SU-DHL-6 (cell line): ENCODE measurements around the gene THSD4.

Experiments used
- H2AFZ ChIP-seq: fragments of 200-600 bp; sonication (generic); 2 replicates; pipeline ENCODE4 v1.6.1; 2014; ENCODE audit warnings: low read depth, mild to moderate bottlenecking, moderate library complexity, mixed read lengths, antibody characterized with exemption, low read length; ENCODE audit not compliant: severe bottlenecking
- H3F3A ChIP-seq: fragments of 200-600 bp; shearing (Covaris generic); 2 replicates; pipeline ENCODE4 v1.6.0; 2016; ENCODE audit warnings: antibody characterized with exemption, mild to moderate bottlenecking; ENCODE audit not compliant: insufficient read depth
- H3K27ac ChIP-seq: fragments of 200-600 bp; sonication (generic); 2 replicates; pipeline ENCODE4 v1.5.1; 2016; ENCODE audit warnings: low read depth, mild to moderate bottlenecking, low read length, moderate library complexity, mixed read lengths
- H3K27me3 ChIP-seq: fragments of 200-600 bp; sonication (generic), shearing (Covaris generic); 2 replicates; pipeline ENCODE4 v1.6.0; 2014; ENCODE audit warnings: mild to moderate bottlenecking, low read length
- H3K36me3 ChIP-seq: fragments of 200-600 bp; sonication (generic); 2 replicates; pipeline ENCODE4 v1.6.1; 2014; ENCODE audit warnings: mild to moderate bottlenecking, low read length, mixed read lengths
- H3K4me2 ChIP-seq: fragments of 300-600, 200-600 bp; shearing (Covaris generic), sonication (generic); 2 replicates; pipeline ENCODE4 v1.6.0; 2014; ENCODE audit warnings: low read length, low read depth, mild to moderate bottlenecking; ENCODE audit not compliant: poor library complexity, severe bottlenecking
- H3K4me3 ChIP-seq: fragments of 200-600 bp; sonication (generic); 2 replicates; pipeline ENCODE4 v1.5.1; 2014; ENCODE audit warnings: antibody characterized with exemption, low read length, mild to moderate bottlenecking, mixed read lengths; ENCODE audit not compliant: insufficient read depth, poor library complexity, severe bottlenecking
- H3K79me2 ChIP-seq: fragments of 200-600 bp; sonication (generic); 2 replicates; pipeline ENCODE4 v1.6.1; 2014; ENCODE audit warnings: mild to moderate bottlenecking, low read length, moderate library complexity; ENCODE audit not compliant: insufficient read depth
- H3K9ac ChIP-seq: fragments of 200-600 bp; sonication (generic); 2 replicates; pipeline ENCODE4 v1.7.0; 2014; ENCODE audit warnings: mild to moderate bottlenecking, low read length
- H3K9me2 ChIP-seq: fragments of 200-600 bp; sonication (generic); replicated peaks from 2 replicates; pipeline ENCODE4 v1.6.1; 2014; ENCODE audit warnings: low read length; ENCODE audit not compliant: insufficient read depth
- H3K9me3 ChIP-seq: fragments of 200-600 bp; sonication (generic); 2 replicates; pipeline ENCODE4 v1.6.1; 2014; ENCODE audit warnings: low read length, mixed read lengths; ENCODE audit not compliant: insufficient read depth
- H4K20me1 ChIP-seq: fragments of 200-600 bp; sonication (generic); 2 replicates; pipeline ENCODE4 v1.6.1; 2014; ENCODE audit warnings: low read depth, mild to moderate bottlenecking, antibody characterized with exemption, low read length, moderate library complexity, mixed read lengths
- EZH2phosphoT487 ChIP-seq: fragments of 200-600 bp; sonication (generic), shearing (Covaris generic); conservative IDR thresholded peaks from 2 replicates; pipeline ENCODE4 v1.6.1; 2018; ENCODE audit warnings: mild to moderate bottlenecking, antibody characterized with exemption, low read length, moderate library complexity, mixed read lengths
- TF ChIP-seq, protein P1 (sequence below): fragments of 200-600 bp; sonication (generic); IDR thresholded peaks from one replicate; pipeline ENCODE4 v1.5.1; 2017; ENCODE audit warnings: antibody characterized with exemption, mild to moderate bottlenecking, low read length, moderate library complexity; ENCODE audit not compliant: insufficient read depth, poor library complexity, severe bottlenecking

Gene THSD4

DNA sequence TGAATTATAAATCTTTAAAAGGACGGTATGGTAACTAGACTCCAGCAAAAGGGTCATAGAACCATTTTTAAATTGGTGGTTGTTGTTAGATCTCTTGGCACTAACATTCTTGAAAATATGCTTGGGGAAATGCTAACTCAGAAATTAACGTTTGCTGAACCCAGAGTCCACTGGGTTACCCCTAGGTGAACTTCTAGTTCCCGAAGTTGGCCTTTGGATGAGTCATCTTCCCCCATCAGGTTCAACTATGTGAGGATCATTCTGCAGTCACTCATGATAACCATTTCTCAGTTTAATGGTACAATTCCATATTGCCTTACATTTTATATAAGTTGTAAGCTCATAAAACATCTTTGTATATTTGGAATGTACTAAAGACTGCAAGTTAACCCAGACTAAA, 204.7 kb downstream of the THSD4 start:
- H3K79me2 ChIP-seq: no peaks in the 10 kb centered on the region
- H3K9me3 ChIP-seq: no peaks in the 10 kb centered on the region
- no peak overlapping the region for H3K4me3 ChIP-seq
- H3F3A ChIP-seq: no peaks in the 10 kb centered on the region
- H3K9ac ChIP-seq: no peak overlapping the region
- H3K4me2 ChIP-seq: no peak overlapping the region
- no peak for TF ChIP-seq EZH2phosphoT487
- TF ChIP-seq, protein P1, sequence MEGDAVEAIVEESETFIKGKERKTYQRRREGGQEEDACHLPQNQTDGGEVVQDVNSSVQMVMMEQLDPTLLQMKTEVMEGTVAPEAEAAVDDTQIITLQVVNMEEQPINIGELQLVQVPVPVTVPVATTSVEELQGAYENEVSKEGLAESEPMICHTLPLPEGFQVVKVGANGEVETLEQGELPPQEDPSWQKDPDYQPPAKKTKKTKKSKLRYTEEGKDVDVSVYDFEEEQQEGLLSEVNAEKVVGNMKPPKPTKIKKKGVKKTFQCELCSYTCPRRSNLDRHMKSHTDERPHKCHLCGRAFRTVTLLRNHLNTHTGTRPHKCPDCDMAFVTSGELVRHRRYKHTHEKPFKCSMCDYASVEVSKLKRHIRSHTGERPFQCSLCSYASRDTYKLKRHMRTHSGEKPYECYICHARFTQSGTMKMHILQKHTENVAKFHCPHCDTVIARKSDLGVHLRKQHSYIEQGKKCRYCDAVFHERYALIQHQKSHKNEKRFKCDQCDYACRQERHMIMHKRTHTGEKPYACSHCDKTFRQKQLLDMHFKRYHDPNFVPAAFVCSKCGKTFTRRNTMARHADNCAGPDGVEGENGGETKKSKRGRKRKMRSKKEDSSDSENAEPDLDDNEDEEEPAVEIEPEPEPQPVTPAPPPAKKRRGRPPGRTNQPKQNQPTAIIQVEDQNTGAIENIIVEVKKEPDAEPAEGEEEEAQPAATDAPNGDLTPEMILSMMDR: no peak
- no peak overlapping the region for H3K27ac ChIP-seq
- no peaks in the 10 kb centered on the region for H3K9me2 ChIP-seq
- no peak overlapping the region for H2AFZ ChIP-seq
- H4K20me1 ChIP-seq: no peaks in the 10 kb centered on the region
- no peaks in the 10 kb centered on the region for H3K36me3 ChIP-seq
- no peaks in the 10 kb centered on the region; the same call in 1 of the 2 replicates for H3K27me3 ChIP-seq

DNA sequence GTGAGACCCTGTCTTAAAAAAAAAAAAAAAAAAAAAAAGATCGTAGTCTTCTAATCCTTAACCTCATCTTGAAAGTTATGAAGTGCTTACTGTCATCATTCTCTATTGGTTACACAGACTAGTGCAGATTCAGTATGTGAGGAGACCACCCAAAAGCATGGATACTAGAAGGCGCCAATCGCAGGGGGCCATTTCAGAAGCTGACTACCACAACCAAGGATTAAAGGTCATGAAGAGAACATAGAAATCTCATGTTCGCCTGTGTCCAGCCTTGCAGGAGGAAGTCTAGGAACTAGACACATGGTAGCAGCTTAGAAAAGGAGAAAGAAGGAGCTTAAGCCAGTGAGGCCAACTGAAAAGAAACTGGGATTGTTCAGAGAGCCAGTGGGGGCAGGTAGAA, 207.8 kb downstream of the THSD4 start:
- Histone ChIP-seq H3K36me3 (no peaks in the 10 kb centered on the region), H3K4me2 (no peak overlapping the region), H3K9ac (no peak overlapping the region), H3K79me2 (no peaks in the 10 kb centered on the region), H4K20me1 (no peaks in the 10 kb centered on the region), H3K4me3 (no peak overlapping the region), H3K27me3 (no peaks in the 10 kb centered on the region; the same call in 1 of the 2 replicates), H2AFZ (no peak overlapping the region), H3F3A (no peaks in the 10 kb centered on the region), H3K27ac (no peak overlapping the region), H3K9me3 (no peaks in the 10 kb centered on the region), H3K9me2 (no peaks in the 10 kb centered on the region)
- TF ChIP-seq EZH2phosphoT487: no peak
- TF ChIP-seq, protein P1: no peak

DNA sequence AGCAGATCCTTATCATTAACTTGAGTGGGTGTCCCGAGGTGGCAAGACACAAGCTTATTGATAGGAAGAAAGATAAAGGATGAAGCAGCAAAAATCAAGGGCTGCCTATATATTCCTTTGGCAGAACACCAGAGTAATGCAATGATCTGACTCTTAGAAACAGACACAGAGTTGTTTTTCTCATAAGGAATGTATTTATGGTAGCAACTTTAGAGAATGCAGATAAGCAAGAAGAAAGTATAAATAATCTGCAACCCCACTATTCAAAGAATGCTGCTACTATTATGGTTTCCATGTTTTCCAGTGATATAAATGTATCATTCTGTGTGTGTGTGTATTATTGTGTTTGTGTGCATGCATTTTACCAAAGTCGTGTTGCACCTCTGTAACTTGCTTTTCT, 208.3 kb downstream of the THSD4 start:
- no peaks in the 10 kb centered on the region for H3K9me2 ChIP-seq
- no peaks in the 10 kb centered on the region for H3K9me3 ChIP-seq
- H3K4me3 ChIP-seq: no peak overlapping the region
- H3K36me3 ChIP-seq: no peaks in the 10 kb centered on the region
- no peaks in the 10 kb centered on the region for H4K20me1 ChIP-seq
- no peaks in the 10 kb centered on the region for H3F3A ChIP-seq
- no peak overlapping the region for H3K9ac ChIP-seq
- H3K27me3 ChIP-seq: no peaks in the 10 kb centered on the region; the same call in 1 of the 2 replicates
- TF ChIP-seq, protein P1: no peak
- no peak for TF ChIP-seq EZH2phosphoT487
- H2AFZ ChIP-seq: no peak overlapping the region
- no peak overlapping the region for H3K27ac ChIP-seq
- H3K79me2 ChIP-seq: no peaks in the 10 kb centered on the region
- no peak overlapping the region for H3K4me2 ChIP-seq
